MM.1S (cell line): ENCODE measurements around the gene ARSI.

ENCODE experiments used
- DNase-seq: peaks from one replicate; pipeline ENCODE4 v3.0.0-alpha.2; 2015
- H2AFZ ChIP-seq: fragments of 300-600 bp; sonication (generic); 2 replicates; pipeline ENCODE4 v1.6.0; 2016; ENCODE audit warnings: antibody characterized with exemption, low read length
- H3F3A ChIP-seq: fragments of 300-600 bp; sonication (generic); 2 replicates; pipeline ENCODE4 v1.6.1; 2016; ENCODE audit warnings: mild to moderate bottlenecking, antibody characterized with exemption, low read length, moderate library complexity, mixed read lengths; ENCODE audit not compliant: insufficient read depth
- H3K27ac ChIP-seq: fragments of 300-600 bp; sonication (generic); 2 replicates; pipeline ENCODE4 v1.5.1; 2016; ENCODE audit warnings: mild to moderate bottlenecking, low read length
- H3K27me3 ChIP-seq: fragments of 300-600 bp; sonication (generic); replicated peaks from 2 replicates; pipeline ENCODE4 v1.6.0; 2016; ENCODE audit warnings: low read length; ENCODE audit not compliant: insufficient read depth
- H3K36me3 ChIP-seq: fragments of 300-600 bp; sonication (generic); replicated peaks from 2 replicates; pipeline ENCODE4 v1.6.1; 2016; ENCODE audit warnings: mild to moderate bottlenecking, low read length, mixed read lengths; ENCODE audit not compliant: insufficient read depth
- H3K4me1 ChIP-seq: fragments of 300-600 bp; sonication (generic); 2 replicates; pipeline ENCODE4 v1.6.1; 2016; ENCODE audit warnings: low read length, mixed read lengths
- H3K4me2 ChIP-seq: fragments of 300-600 bp; sonication (generic); 2 replicates; pipeline ENCODE4 v1.6.0; 2016; ENCODE audit warnings: low read depth, low read length
- H3K4me3 ChIP-seq: fragments of 300-600 bp; sonication (generic); 2 replicates; pipeline ENCODE4 v1.5.1; 2016; ENCODE audit warnings: low read length, mixed read lengths
- H3K79me2 ChIP-seq: fragments of 300-600 bp; sonication (generic); 2 replicates; pipeline ENCODE4 v1.6.1; 2016; ENCODE audit warnings: mixed run types, low read length, mixed read lengths
- H3K9ac ChIP-seq: fragments of 300-600 bp; sonication (generic); 2 replicates; pipeline ENCODE4 v1.6.1; 2016; ENCODE audit warnings: low read length, mixed read lengths
- H3K9me2 ChIP-seq: fragments of 300-600 bp; sonication (generic); replicated peaks from 2 replicates; pipeline ENCODE4 v1.6.1; 2016; ENCODE audit warnings: mild to moderate bottlenecking, low read length, mixed read lengths; ENCODE audit not compliant: insufficient read depth
- H3K9me3 ChIP-seq: fragments of 300-600 bp; sonication (generic); replicated peaks from 2 replicates; pipeline ENCODE4 v1.6.1; 2016; ENCODE audit warnings: mild to moderate bottlenecking, low read length, mixed read lengths; ENCODE audit not compliant: insufficient read depth
- H4K20me1 ChIP-seq: fragments of 300-600 bp; sonication (generic); 2 replicates; pipeline ENCODE4 v1.6.1; 2016; ENCODE audit warnings: mild to moderate bottlenecking, low read length, moderate library complexity, mixed read lengths; ENCODE audit not compliant: insufficient read depth
- CTCF ChIP-seq: fragments of 300-600 bp; sonication (generic); IDR thresholded peaks from 2 replicates; pipeline ENCODE4 v1.5.1; 2016; ENCODE audit warnings: antibody characterized with exemption, low read length, mixed read lengths
- EZH2 ChIP-seq: fragments of 300-600 bp; sonication (generic); optimal IDR thresholded peaks from 2 replicates; pipeline ENCODE3; 2017; ENCODE audit warnings: low read depth, mild to moderate bottlenecking, antibody characterized with exemption, low read length, mixed read lengths
- EZH2phosphoT487 ChIP-seq: fragments of 300-600 bp; sonication (generic); IDR thresholded peaks from 2 replicates; pipeline ENCODE4 v1.6.1; 2018; ENCODE audit warnings: antibody characterized with exemption, low read length

ARSI gene

GRCh38 chr5:150328515-150328914 is 25.8 kb upstream of the ARSI start:
- H3K9me3 ChIP-seq: no peaks in the 10 kb centered on the region
- DNase-seq: no peak
- no peak overlapping the region for H2AFZ ChIP-seq
- no peaks in the 10 kb centered on the region for H3F3A ChIP-seq
- no peak overlapping the region for H3K27ac ChIP-seq
- H3K79me2 ChIP-seq: no peaks in the 10 kb centered on the region
- no peaks in the 10 kb centered on the region for H4K20me1 ChIP-seq
- no peaks in the 10 kb centered on the region for H3K4me1 ChIP-seq
- no peak overlapping the region for H3K4me3 ChIP-seq
- TF ChIP-seq EZH2phosphoT487 (no peak), CTCF (no peak), EZH2 (no peak)
- H3K36me3 ChIP-seq: no peaks in the 10 kb centered on the region
- H3K27me3 ChIP-seq: no peaks in the 10 kb centered on the region
- no peak overlapping the region for H3K4me2 ChIP-seq
- no peak overlapping the region for H3K9ac ChIP-seq
- no peaks in the 10 kb centered on the region for H3K9me2 ChIP-seq

GRCh38 chr5:150327139-150327538 is 24.4 kb upstream of the ARSI start:
- TF ChIP-seq CTCF (no peak), EZH2phosphoT487 (no peak)

GRCh38 chr5:150326707-150327106 is 24.0 kb upstream of the ARSI start:
- H3K9me2 ChIP-seq: no peaks in the 10 kb centered on the region
- no peaks in the 10 kb centered on the region for H3K36me3 ChIP-seq
- no peak for DNase-seq
- no peak overlapping the region for H3K9ac ChIP-seq
- no peaks in the 10 kb centered on the region for H3K79me2 ChIP-seq
- no peak overlapping the region for H2AFZ ChIP-seq
- no peaks in the 10 kb centered on the region for H3K27me3 ChIP-seq
- H3K9me3 ChIP-seq: no peaks in the 10 kb centered on the region
- H3K4me1 ChIP-seq: 0 out of 2 replicates have a peak, but pooled peaks cover 4% of the 10 kb centered on the region
- no peak overlapping the region for H3K27ac ChIP-seq
- TF ChIP-seq EZH2phosphoT487 (no peak), EZH2 (no peak)
- H3K4me3 ChIP-seq: no peak overlapping the region
- no peaks in the 10 kb centered on the region for H4K20me1 ChIP-seq
- no peaks in the 10 kb centered on the region for H3F3A ChIP-seq
- no peak overlapping the region for H3K4me2 ChIP-seq

More at GRCh38 chr5:150327139-150327538, 24.4 kb upstream of the ARSI start:
- Histone ChIP-seq H3F3A (no peaks in the 10 kb centered on the region), H3K9me3 (no peaks in the 10 kb centered on the region), H3K27me3 (no peaks in the 10 kb centered on the region), H3K36me3 (no peaks in the 10 kb centered on the region), H3K9ac (no peak overlapping the region), H3K79me2 (no peaks in the 10 kb centered on the region), H4K20me1 (no peaks in the 10 kb centered on the region), H3K4me2 (no peak overlapping the region), H3K9me2 (no peaks in the 10 kb centered on the region), H3K27ac (no peak overlapping the region), H3K4me3 (no peak overlapping the region), H2AFZ (no peak overlapping the region), H3K4me1 (0 out of 2 replicates have a peak, but pooled peaks cover 3% of the 10 kb centered on the region)
- no peak for DNase-seq

GRCh38 chr5:150325426-150325825 is 22.7 kb upstream of the ARSI start:
- H3K27ac ChIP-seq: no peak overlapping the region
- no peak overlapping the region for H3K4me3 ChIP-seq
- H2AFZ ChIP-seq: no peak overlapping the region
- no peaks in the 10 kb centered on the region for H3K36me3 ChIP-seq
- H3K9me2 ChIP-seq: no peaks in the 10 kb centered on the region
- H3F3A ChIP-seq: no peaks in the 10 kb centered on the region
- no peak for TF ChIP-seq CTCF
- no peak for TF ChIP-seq EZH2phosphoT487
- TF ChIP-seq EZH2: no peak
- no peaks in the 10 kb centered on the region for H3K27me3 ChIP-seq
- H3K79me2 ChIP-seq: no peaks in the 10 kb centered on the region
- 0 out of 2 replicates have a peak, but pooled peaks cover 4% of the 10 kb centered on the region for H3K4me1 ChIP-seq
- H4K20me1 ChIP-seq: no peaks in the 10 kb centered on the region
- no peak for DNase-seq
- H3K4me2 ChIP-seq: no peak overlapping the region
- no peaks in the 10 kb centered on the region for H3K9me3 ChIP-seq
- H3K9ac ChIP-seq: no peak overlapping the region
